GM21515 (cell line): ENCODE measurements around the gene NCAM1.
"Not testable (repeated sequence)": the region's sequence is repeated elsewhere in the genome, so short reads cannot be mapped to it uniquely, and the experiment has no call there.

Experiments
- ATAC-seq: cut with Tn5 transposase; IDR thresholded peaks from one replicate; pipeline ENCODE4 v1.9.1; 2021; ENCODE audit not compliant: unreplicated experiment

NCAM1 gene

GRCh38 chr11:112961146-112961668 lies at the start of gene NCAM1:
Gene NCAM1, plus strand, starts transcription at chr11:112961420.
- no peak for ATAC-seq

GRCh38 chr11:112922606-112923005 lies 38.6 kb upstream of the NCAM1 start:
- no peak for ATAC-seq

- not testable (repeated sequence) for ATAC-seq
Measured at GRCh38 chr11:112924836-112925235, 36.4 kb upstream of the NCAM1 start.

- no peak for ATAC-seq
Measured at GRCh38 chr11:112925516-112926310, 35.5 kb upstream of the NCAM1 start.

- no peak for ATAC-seq
Measured at GRCh38 chr11:112928136-112928535, 33.1 kb upstream of the NCAM1 start.

- ATAC-seq, result no peak
Measured at GRCh38 chr11:112929432-112929831, 31.8 kb upstream of the NCAM1 start.

GRCh38 chr11:112931703-112932102 lies 29.5 kb upstream of the NCAM1 start:
- no peak for ATAC-seq

DNA sequence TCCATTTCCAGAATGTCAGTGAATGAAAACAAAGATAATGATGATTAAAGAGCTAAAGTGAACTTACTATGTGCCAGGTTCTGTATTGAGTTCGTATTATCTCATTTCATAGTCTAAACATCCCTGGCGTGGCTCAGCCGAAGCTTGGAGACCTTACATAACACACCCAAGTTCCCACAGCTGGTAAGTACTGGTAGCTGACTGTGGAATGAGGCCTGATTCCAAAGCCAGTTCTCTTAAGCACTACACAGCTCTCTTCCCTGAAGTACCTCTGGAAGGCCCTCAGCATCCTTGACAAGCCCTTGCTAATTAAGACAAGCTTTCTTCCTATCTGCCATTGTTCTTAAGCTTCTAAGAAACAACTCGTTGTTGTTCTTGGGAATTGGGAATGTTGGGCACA lies 28.6 kb upstream of the NCAM1 start:
- no peak for ATAC-seq

- no peak for ATAC-seq
Measured at GRCh38 chr11:112933970-112934369, 27.2 kb upstream of the NCAM1 start.

GRCh38 chr11:112941104-112941503 lies 20.1 kb upstream of the NCAM1 start:
- no peak for ATAC-seq

GRCh38 chr11:112942966-112943643 lies 18.1 kb upstream of the NCAM1 start:
- no peak for ATAC-seq

GRCh38 chr11:112946866-112947265 lies 14.4 kb upstream of the NCAM1 start:
- no peak for ATAC-seq

DNA sequence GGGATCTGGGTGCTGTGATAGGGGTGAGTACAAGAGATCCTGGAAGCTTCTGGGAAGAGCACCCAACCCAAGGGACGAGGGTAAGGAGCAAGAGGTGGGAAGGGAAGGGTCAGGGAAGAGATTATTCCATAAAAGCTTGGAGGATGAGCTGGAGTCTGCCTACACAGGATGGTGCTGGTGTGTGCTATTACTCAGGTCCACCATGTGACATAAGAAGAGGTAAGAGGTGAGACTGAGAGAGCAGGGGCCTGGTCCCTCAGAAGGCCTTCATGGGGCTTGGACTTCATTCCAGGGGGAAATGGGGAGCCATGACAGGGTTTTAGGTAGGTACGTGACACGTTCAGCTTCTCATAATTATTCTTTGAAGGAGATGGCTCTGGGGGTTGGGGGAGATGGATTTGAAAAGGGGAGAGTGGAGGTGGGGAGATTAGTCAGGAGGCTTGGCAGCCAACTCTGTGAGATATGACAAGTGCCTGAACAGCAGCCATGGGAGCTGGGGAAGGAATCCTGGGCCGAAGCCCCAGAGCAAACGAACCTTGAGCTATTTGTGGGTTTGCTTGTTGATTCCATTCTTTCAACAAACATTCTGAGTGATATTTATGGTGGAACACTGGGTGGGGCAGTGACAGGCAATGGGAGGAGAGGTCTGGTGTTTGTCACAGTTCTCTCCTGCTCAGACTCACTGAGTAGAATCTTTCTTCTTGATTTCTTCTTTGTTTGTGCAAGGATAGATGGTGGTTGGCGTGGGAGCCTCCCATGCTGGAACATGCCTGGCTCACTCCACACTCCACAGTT lies 11.2 kb upstream of the NCAM1 start:
- ATAC-seq, result no peak

GRCh38 chr11:112958670-112959069 lies 2.5 kb upstream of the NCAM1 start:
- ATAC-seq, result no peak

DNA sequence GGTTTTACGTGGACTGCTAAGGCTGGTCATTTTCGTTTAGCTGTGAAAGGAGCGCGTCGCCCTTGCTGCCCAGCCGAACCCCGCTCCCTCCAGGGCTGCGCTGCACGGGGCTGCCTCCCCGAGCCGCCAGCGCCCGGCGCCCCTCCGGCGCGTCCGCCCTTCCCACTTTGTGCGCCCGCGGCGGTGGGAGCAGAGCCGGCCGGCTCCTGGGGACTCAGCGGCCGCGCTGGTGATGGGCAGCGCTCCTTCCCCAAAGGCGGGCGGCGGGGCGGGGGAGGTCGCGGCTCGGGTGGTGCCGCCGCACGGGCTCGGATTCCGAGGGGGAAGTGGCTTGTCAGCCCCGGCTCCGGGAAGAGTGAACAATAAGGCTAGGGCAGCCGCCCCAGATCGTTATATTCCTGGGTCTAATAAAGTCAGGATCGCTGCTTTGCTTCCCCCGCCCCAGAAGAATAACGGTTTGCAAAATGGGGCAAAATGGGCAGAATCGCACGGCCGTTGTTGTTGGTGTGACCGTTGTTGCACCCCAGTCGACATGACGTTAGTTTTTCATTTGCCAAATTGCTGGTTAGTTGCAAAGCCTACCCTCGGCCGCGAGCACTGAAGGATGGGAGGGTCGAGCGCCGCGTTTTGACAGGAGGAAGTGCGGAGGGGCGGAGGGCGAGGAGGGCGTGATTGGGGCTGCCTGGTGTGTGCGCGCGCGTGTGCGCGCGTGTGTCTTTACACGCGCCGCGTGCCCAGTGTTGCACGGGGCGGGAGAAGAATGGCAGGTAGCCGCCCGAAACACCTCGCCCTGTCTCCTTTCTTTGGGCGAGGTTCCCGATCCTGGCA lies 745 bp downstream of the NCAM1 start:
- no peak for ATAC-seq

GRCh38 chr11:112962579-112963367 lies 1.6 kb downstream of the NCAM1 start:
- no peak for ATAC-seq

- no peak for ATAC-seq
Measured at GRCh38 chr11:112963368-112963955, 2.2 kb downstream of the NCAM1 start.

DNA sequence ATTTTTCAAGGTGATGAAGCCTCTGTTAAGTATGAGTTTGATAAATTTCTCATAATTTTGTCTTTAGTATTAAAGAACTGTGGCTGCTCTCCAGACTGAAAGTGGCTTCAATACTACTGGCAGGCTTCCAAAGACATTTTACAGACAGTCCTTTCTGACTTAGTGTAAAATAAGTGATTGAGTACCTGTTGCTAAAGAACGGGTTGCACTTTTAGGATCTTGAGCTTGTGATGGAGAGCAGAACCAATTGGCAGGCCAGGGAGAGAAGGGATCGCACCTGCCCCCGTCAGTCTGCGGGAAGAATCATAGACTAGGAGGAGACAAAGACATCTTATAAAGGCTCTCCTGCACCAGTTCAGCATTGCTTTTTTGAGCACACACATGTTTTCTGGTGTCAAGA lies 4.4 kb downstream of the NCAM1 start:
- no peak for ATAC-seq

GRCh38 chr11:112966561-112966960 lies 5.3 kb downstream of the NCAM1 start:
- no peak for ATAC-seq
